Measurements from ENCODE around the gene TBCK.

The TBCK gene

GRCh38 chr4:106291678-106292077, 24.3 kb downstream of the TBCK start:
- no peak overlapping the region for H3K27ac ChIP-seq
- no peak for DNase-seq (ENCODE audit: low read depth, low spot score)

- peak overlapping the region; percentile 19 for H3K27ac ChIP-seq
- DNase-seq (ENCODE audit: low read depth, low spot score): no peak
Observed at GRCh38 chr4:106289737-106290136, 26.3 kb downstream of the TBCK start.

GRCh38 chr4:106287353-106287969, 28.5 kb downstream of the TBCK start:
- peak; percentile 57 for DNase-seq (ENCODE audit: low read depth, low spot score)
- peak overlapping the region; percentile 71 for H3K27ac ChIP-seq

GRCh38 chr4:106286611-106287010, 29.4 kb downstream of the TBCK start:
- no peak for DNase-seq (ENCODE audit: low read depth, low spot score)
- H3K27ac ChIP-seq: no peak overlapping the region

GRCh38 chr4:106284227-106284626, 31.8 kb downstream of the TBCK start:
- no peak for DNase-seq (ENCODE audit: low read depth, low spot score)
- H3K27ac ChIP-seq: no peak overlapping the region

GRCh38 chr4:106277140-106277675, 38.8 kb downstream of the TBCK start:
- DNase-seq (ENCODE audit: low read depth, low spot score): no peak
- H3K27ac ChIP-seq: no peak overlapping the region

GRCh38 chr4:106273831-106274230, 42.2 kb downstream of the TBCK start:
- H3K27ac ChIP-seq: no peak overlapping the region
- DNase-seq (ENCODE audit: low read depth, low spot score): no peak

- no peak overlapping the region for H3K27ac ChIP-seq
Observed at GRCh38 chr4:106270736-106271135, 45.3 kb downstream of the TBCK start.

GRCh38 chr4:106269711-106270110, 46.3 kb downstream of the TBCK start:
- H3K27ac ChIP-seq: no peak overlapping the region
- no peak for DNase-seq (ENCODE audit: low read depth, low spot score)

More at GRCh38 chr4:106270736-106271135, 45.3 kb downstream of the TBCK start:
- DNase-seq (ENCODE audit: low read depth, low spot score): no peak

GRCh38 chr4:106268786-106269185, 47.2 kb downstream of the TBCK start:
- no peak overlapping the region for H3K27ac ChIP-seq
- no peak for DNase-seq (ENCODE audit: low read depth, low spot score)

- DNase-seq (ENCODE audit: low read depth, low spot score): no peak
Observed at GRCh38 chr4:106266201-106266600, 49.8 kb downstream of the TBCK start.

GRCh38 chr4:106264331-106264728, 51.7 kb downstream of the TBCK start:
- no peak for DNase-seq (ENCODE audit: low read depth, low spot score)
- no peak overlapping the region for H3K27ac ChIP-seq

More at GRCh38 chr4:106266201-106266600, 49.8 kb downstream of the TBCK start:
- H3K27ac ChIP-seq: no peak overlapping the region

GRCh38 chr4:106263594-106264330, 52.2 kb downstream of the TBCK start:
- no peak for DNase-seq (ENCODE audit: low read depth, low spot score)
- no peak overlapping the region for H3K27ac ChIP-seq

- no peak for DNase-seq (ENCODE audit: low read depth, low spot score)
- H3K27ac ChIP-seq: no peak overlapping the region
Observed at GRCh38 chr4:106261980-106262379, 54.0 kb downstream of the TBCK start.

- H3K27ac ChIP-seq: no peak overlapping the region
- DNase-seq (ENCODE audit: low read depth, low spot score): no peak
Observed at GRCh38 chr4:106258145-106259045, 57.6 kb downstream of the TBCK start.

GRCh38 chr4:106256190-106256589, 59.8 kb downstream of the TBCK start:
- no peak for DNase-seq (ENCODE audit: low read depth, low spot score)
- no peak overlapping the region for H3K27ac ChIP-seq

- no peak for DNase-seq (ENCODE audit: low read depth, low spot score)
- H3K27ac ChIP-seq: no peak overlapping the region
Observed at GRCh38 chr4:106255195-106255594, 60.8 kb downstream of the TBCK start.

GRCh38 chr4:106253364-106254129, 62.5 kb downstream of the TBCK start:
- H3K27ac ChIP-seq: no peak overlapping the region
- no peak for DNase-seq (ENCODE audit: low read depth, low spot score)

GRCh38 chr4:106247600-106247999, 68.4 kb downstream of the TBCK start:
- H3K27ac ChIP-seq: peak overlapping the region; percentile 95
- no peak for DNase-seq (ENCODE audit: low read depth, low spot score)

- DNase-seq (ENCODE audit: low read depth, low spot score): no peak
- H3K27ac ChIP-seq: peak overlapping the region; percentile 95
Observed at GRCh38 chr4:106246441-106246840, 69.6 kb downstream of the TBCK start.
